Activated CD4-positive, alpha-beta T cell treated with anti-CD3 and anti-CD28 coated beads, Interleukin-2, Interleukin-6, amounts not matched to agents 100 ng/mL and 50 ng/mL, durations not matched to agents 16 hours and 8 hours (primary cell): Measurements from ENCODE around the gene KLHL40.

ENCODE experiments used
- DNase-seq: peaks from one replicate; pipeline ENCODE4 v3.0.0-alpha.2; 2020

The KLHL40 gene

GRCh38 chr3:42728668-42729364 is 43.5 kb downstream of the KLHL40 start:
- no peak for DNase-seq

- no peak for DNase-seq
Measured at GRCh38 chr3:42729404-42730145, 44.2 kb downstream of the KLHL40 start.

GRCh38 chr3:42730294-42730693 is 45.0 kb downstream of the KLHL40 start:
- DNase-seq, result no peak

- DNase-seq, result no peak
Measured at GRCh38 chr3:42730706-42731420, 45.5 kb downstream of the KLHL40 start.

- no peak for DNase-seq
Measured at GRCh38 chr3:42731476-42732195, 46.3 kb downstream of the KLHL40 start.

- no peak for DNase-seq
Measured at GRCh38 chr3:42732196-42732828, 47.0 kb downstream of the KLHL40 start.

GRCh38 chr3:42732829-42733459 is 47.6 kb downstream of the KLHL40 start:
- no peak for DNase-seq

GRCh38 chr3:42733501-42734262 is 48.3 kb downstream of the KLHL40 start:
- no peak for DNase-seq

GRCh38 chr3:42734263-42734860 is 49.0 kb downstream of the KLHL40 start:
- no peak for DNase-seq

- DNase-seq, result no peak
Measured at GRCh38 chr3:42735019-42735418, 49.7 kb downstream of the KLHL40 start.

- DNase-seq, result no peak
Measured at GRCh38 chr3:42735615-42736014, 50.3 kb downstream of the KLHL40 start.

- no peak for DNase-seq
Measured at GRCh38 chr3:42736081-42736480, 50.7 kb downstream of the KLHL40 start.

- DNase-seq, result no peak
Measured at GRCh38 chr3:42736531-42736930, 51.2 kb downstream of the KLHL40 start.

GRCh38 chr3:42739401-42740158 is 54.2 kb downstream of the KLHL40 start:
- DNase-seq, result no peak

- no peak for DNase-seq
Measured at GRCh38 chr3:42741796-42742195, 56.5 kb downstream of the KLHL40 start.
